BLaER1 treated with 17β-estradiol and CSF1 and Interleukin-3, amounts not matched to agents 10 nM and 100 nM (cell line): ENCODE data around the gene LRRK1.

ENCODE experiments used
- H3K27ac ChIP-seq, 11 experiments: shearing (Covaris generic); formaldehyde crosslinking; 2 replicates each; pipeline ENCODE4 v1.8.1; 2022
- H3K27me3 ChIP-seq, 11 experiments: shearing (Covaris generic); formaldehyde crosslinking; 2 replicates each; pipeline ENCODE4 v1.8.1; 2022
- H3K36me3 ChIP-seq, 11 experiments: shearing (Covaris generic); formaldehyde crosslinking; 2 replicates each; pipeline ENCODE4 v1.8.1; 2022
- H3K4me1 ChIP-seq, 10 experiments: shearing (Covaris generic); formaldehyde crosslinking; 2 replicates each; pipeline ENCODE4 v1.8.1; 2022
- H3K4me2 ChIP-seq, 11 experiments: shearing (Covaris generic); formaldehyde crosslinking; 2 replicates each; pipeline ENCODE4 v1.8.1; 2022
- H3K4me3 ChIP-seq, 10 experiments: shearing (Covaris generic); formaldehyde crosslinking; 2 replicates each; pipeline ENCODE4 v1.8.1; 2022
- H3K9ac ChIP-seq, 11 experiments: shearing (Covaris generic); formaldehyde crosslinking; 2 replicates each; pipeline ENCODE4 v1.8.1; 2022
- H3K9me3 ChIP-seq, 11 experiments: shearing (Covaris generic); formaldehyde crosslinking; replicated peaks in 1 of 11; 2 replicates each; pipeline ENCODE4 v1.8.1; 2022
- H4K20me1 ChIP-seq, 11 experiments: shearing (Covaris generic); formaldehyde crosslinking; 2 replicates each; pipeline ENCODE4 v1.8.1; 2022
- Cebpa-rat ChIP-seq, 11 experiments: shearing (Covaris generic); IDR thresholded peaks; 2 replicates each; pipeline ENCODE4 v1.8.1; 2022

The LRRK1 gene

GRCh38 chr15:100887211-100887913, 31.8 kb upstream of the LRRK1 start:
- no peak for TF ChIP-seq Cebpa-rat (IDR thresholded peaks at IDR 0.05)
- Histone ChIP-seq H3K9ac (no peak overlapping the region), H3K4me2 (no peak overlapping the region), H3K4me3 (no peak overlapping the region), H4K20me1 (peaks cover 0 to 29% (median 0%) of the 10 kb centered on the region in 11 experiments; a peak in 5 of 22 replicates), H3K9me3 (no peaks in the 10 kb centered on the region), H3K4me1 (peaks cover 25 to 33% (median 28%) of the 10 kb centered on the region in 10 experiments), H3K27me3 (peaks cover 88 to 100% (median 100%) of the 10 kb centered on the region in 11 experiments), H3K36me3 (no peaks in the 10 kb centered on the region), H3K27ac (no peak overlapping the region)

- Histone ChIP-seq H3K4me2 (peak overlapping the region; percentile 59 to 84 (median 72)), H4K20me1 (peaks cover 0 to 29% (median 0%) of the 10 kb centered on the region in 11 experiments; a peak in 5 of 22 replicates)
These were observed 29.6 kb upstream of the LRRK1 start for GRCh38 chr15:100889385-100890050.

GRCh38 chr15:100890051-100890720, 29.0 kb upstream of the LRRK1 start:
- peak overlapping the region in 2 of 11 experiments; percentile 10 to 17; a peak in 1 of 22 replicates for H3K9ac ChIP-seq
- H3K4me3 ChIP-seq, result no peak overlapping the region
- peaks cover 79 to 96% (median 92%) of the 10 kb centered on the region in 11 experiments for H3K27me3 ChIP-seq
- no peak overlapping the region for H3K27ac ChIP-seq
- no peaks in the 10 kb centered on the region for H3K36me3 ChIP-seq
- H3K4me1 ChIP-seq, result peaks cover 25 to 33% (median 28%) of the 10 kb centered on the region in 10 experiments
- H3K4me2 ChIP-seq, result peak overlapping the region; percentile 59 to 84 (median 72)
- TF ChIP-seq Cebpa-rat (IDR thresholded peaks at IDR 0.05), result no peak
- no peaks in the 10 kb centered on the region for H3K9me3 ChIP-seq
- H4K20me1 ChIP-seq, result peaks cover 0 to 29% (median 0%) of the 10 kb centered on the region in 11 experiments; a peak in 5 of 22 replicates

More at GRCh38 chr15:100889385-100890050, 29.6 kb upstream of the LRRK1 start:
- TF ChIP-seq Cebpa-rat (IDR thresholded peaks at IDR 0.05), result no peak
- Histone ChIP-seq H3K27me3 (peaks cover 84 to 100% (median 99%) of the 10 kb centered on the region in 11 experiments), H3K4me1 (peaks cover 25 to 33% (median 28%) of the 10 kb centered on the region in 10 experiments), H3K4me3 (peak overlapping the region in 3 of 10 experiments; percentile 2 to 9 (median 3); a peak in 3 of 20 replicates), H3K27ac (no peak overlapping the region), H3K36me3 (no peaks in the 10 kb centered on the region), H3K9ac (peak overlapping the region in 2 of 11 experiments; percentile 10 to 17; a peak in 2 of 22 replicates), H3K9me3 (no peaks in the 10 kb centered on the region)

DNA sequence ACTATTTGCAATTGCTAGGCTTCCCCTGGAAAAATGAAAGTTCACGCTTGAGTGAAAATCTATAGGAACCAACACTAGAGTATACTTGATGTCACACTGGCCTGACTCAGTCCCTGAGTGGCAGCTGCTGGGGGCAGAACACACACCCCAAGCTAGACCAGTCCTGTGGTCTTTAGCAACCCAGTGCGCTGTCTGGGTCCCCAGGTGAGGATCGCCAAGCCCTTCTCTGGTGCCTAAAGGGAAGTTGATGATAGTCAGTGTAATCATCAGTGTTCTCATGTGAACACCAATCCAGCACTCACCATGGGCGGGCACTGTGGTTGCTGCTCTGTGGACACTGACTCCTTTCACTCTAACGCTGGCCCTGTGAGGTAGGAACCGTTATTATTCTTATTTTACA, 28.3 kb upstream of the LRRK1 start:
- Histone ChIP-seq H3K4me1 (peaks cover 25 to 33% (median 28%) of the 10 kb centered on the region in 10 experiments), H3K9ac (no peak overlapping the region), H3K4me3 (no peak overlapping the region), H3K9me3 (no peaks in the 10 kb centered on the region), H3K4me2 (peak overlapping the region; percentile 23 to 79 (median 70); a peak in 21 of 22 replicates), H4K20me1 (peaks cover 0 to 28% (median 0%) of the 10 kb centered on the region in 11 experiments; a peak in 5 of 22 replicates), H3K27me3 (peaks cover 74 to 89% (median 86%) of the 10 kb centered on the region in 11 experiments), H3K27ac (no peak overlapping the region), H3K36me3 (no peaks in the 10 kb centered on the region)
- no peak for TF ChIP-seq Cebpa-rat (IDR thresholded peaks at IDR 0.05)

- Histone ChIP-seq H3K27ac (no peak overlapping the region), H3K9ac (no peak overlapping the region), H4K20me1 (peaks cover 0 to 22% (median 0%) of the 10 kb centered on the region in 11 experiments; a peak in 5 of 22 replicates), H3K4me3 (no peak overlapping the region), H3K27me3 (peaks cover 68 to 83% (median 80%) of the 10 kb centered on the region in 11 experiments), H3K36me3 (no peaks in the 10 kb centered on the region), H3K4me1 (peaks cover 25 to 33% (median 28%) of the 10 kb centered on the region in 10 experiments), H3K9me3 (no peaks in the 10 kb centered on the region), H3K4me2 (peak overlapping the region in 10 of 11 experiments; percentile 23 to 79 (median 70); a peak in 15 of 22 replicates)
- no peak for TF ChIP-seq Cebpa-rat (IDR thresholded peaks at IDR 0.05)
These were observed 27.7 kb upstream of the LRRK1 start for GRCh38 chr15:100891307-100892012.

- Histone ChIP-seq H3K27me3 (peaks cover 64 to 78% (median 74%) of the 10 kb centered on the region in 11 experiments), H3K4me2 (peak overlapping the region in 4 of 11 experiments; percentile 23 to 71 (median 39); a peak in 4 of 22 replicates), H3K9ac (no peak overlapping the region), H3K4me3 (no peak overlapping the region), H3K4me1 (peaks cover 25 to 33% (median 28%) of the 10 kb centered on the region in 10 experiments), H3K36me3 (no peaks in the 10 kb centered on the region), H3K9me3 (no peaks in the 10 kb centered on the region), H4K20me1 (peaks cover 0 to 22% (median 0%) of the 10 kb centered on the region in 11 experiments; a peak in 5 of 22 replicates), H3K27ac (no peak overlapping the region)
- TF ChIP-seq Cebpa-rat (IDR thresholded peaks at IDR 0.05), result no peak
These were observed 27.2 kb upstream of the LRRK1 start for GRCh38 chr15:100892013-100892355.

DNA sequence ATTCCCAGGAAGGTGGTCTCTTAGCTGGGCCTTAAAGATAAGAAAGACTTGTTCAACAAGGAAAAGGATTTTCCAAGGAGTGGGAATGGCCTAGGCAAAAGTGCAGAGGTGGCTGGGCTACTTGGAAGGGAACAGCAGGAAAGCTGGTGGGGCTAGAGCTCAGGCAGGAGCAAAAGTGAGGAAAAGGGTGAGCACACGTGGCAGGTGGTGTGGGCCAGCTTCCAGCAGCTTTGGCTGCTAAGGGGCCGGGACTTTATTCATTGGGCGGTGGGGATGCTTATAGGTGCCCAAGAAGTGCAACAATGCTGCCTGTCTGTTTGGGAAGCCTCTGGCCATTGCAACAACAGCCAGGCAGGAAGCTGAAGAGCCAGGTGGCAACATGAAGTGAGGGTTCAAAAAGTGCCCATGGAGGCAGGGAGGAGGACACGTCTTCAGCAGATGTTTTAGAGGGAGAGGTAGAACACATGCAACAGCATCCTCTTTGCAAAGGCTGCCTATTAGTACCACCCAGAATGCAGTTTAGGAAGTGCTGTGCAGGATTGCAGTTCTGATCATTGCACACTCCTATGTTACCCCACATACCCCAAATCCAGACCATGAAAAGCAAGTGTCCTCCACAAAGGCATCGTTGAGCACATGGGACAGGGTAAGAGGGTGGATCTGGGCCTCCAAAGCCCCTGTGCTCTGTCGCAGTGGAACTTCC, 25.7 kb upstream of the LRRK1 start:
- Histone ChIP-seq H3K36me3 (no peaks in the 10 kb centered on the region), H3K4me3 (no peak overlapping the region), H3K27ac (no peak overlapping the region), H3K4me2 (no peak overlapping the region), H3K27me3 (peaks cover 52 to 64% (median 60%) of the 10 kb centered on the region in 11 experiments), H3K9me3 (no peaks in the 10 kb centered on the region), H3K4me1 (peaks cover 25 to 33% (median 28%) of the 10 kb centered on the region in 10 experiments), H4K20me1 (peaks cover 0 to 22% (median 0%) of the 10 kb centered on the region in 11 experiments; a peak in 5 of 22 replicates), H3K9ac (no peak overlapping the region)
- no peak for TF ChIP-seq Cebpa-rat (IDR thresholded peaks at IDR 0.05)

- Histone ChIP-seq H3K9ac (no peak overlapping the region), H3K4me1 (peaks cover 23 to 31% (median 26%) of the 10 kb centered on the region in 10 experiments), H4K20me1 (peaks cover 0 to 20% (median 0%) of the 10 kb centered on the region in 11 experiments; a peak in 5 of 22 replicates), H3K27ac (no peak overlapping the region), H3K36me3 (no peaks in the 10 kb centered on the region), H3K27me3 (peaks cover 46 to 59% (median 55%) of the 10 kb centered on the region in 11 experiments), H3K4me3 (no peak overlapping the region), H3K4me2 (no peak overlapping the region), H3K9me3 (no peaks in the 10 kb centered on the region)
- no peak for TF ChIP-seq Cebpa-rat (IDR thresholded peaks at IDR 0.05)
These were observed 25.2 kb upstream of the LRRK1 start for GRCh38 chr15:100893964-100894295.
